HepG2 (cell line): Measurements from ENCODE around the gene XPO1. TPM values are rescaled to one million over a fixed set of nuclear protein-coding genes. Genes with fewer than 3 reads are reported as not detected.

Experiments
- ATF5 ChIP-seq: sonication (generic); formaldehyde crosslinking; IDR thresholded peaks from 2 replicates; pipeline ENCODE4 v1.4.0; 2020; ENCODE audit warnings: mild to moderate bottlenecking, low read depth, missing genetic modification reagents
- ELF3 ChIP-seq: IDR thresholded peaks from 2 replicates; pipeline ENCODE4 v1.6.1; 2016; ENCODE audit warnings: missing genetic modification reagents, missing compliant biosample characterization
- HNF4A ChIP-seq: sonication (generic); formaldehyde crosslinking; IDR thresholded peaks from 2 replicates; pipeline ENCODE4 v1.4.0; 2020; ENCODE audit warnings: missing genetic modification reagents
- KDM1A ChIP-seq: IDR thresholded peaks from 2 replicates; pipeline ENCODE4 v1.6.1; 2016; ENCODE audit warnings: missing compliant biosample characterization
- MLLT10 ChIP-seq: sonication (generic); formaldehyde crosslinking; IDR thresholded peaks from 2 replicates; pipeline ENCODE4 v1.4.0; 2020; ENCODE audit warnings: missing genetic modification reagents
- MXD1 ChIP-seq: sonication (generic); formaldehyde crosslinking; IDR thresholded peaks from 2 replicates; pipeline ENCODE4 v1.4.0; 2020; ENCODE audit warnings: mild to moderate bottlenecking, missing genetic modification reagents
- NFIB ChIP-seq: sonication (generic); formaldehyde crosslinking; IDR thresholded peaks from 2 replicates; pipeline ENCODE4 v1.9.0; 2021; ENCODE audit warnings: missing genetic modification reagents, mild to moderate bottlenecking, borderline replicate concordance
- PBX3 ChIP-seq: sonication (generic); formaldehyde crosslinking; IDR thresholded peaks from 2 replicates; pipeline ENCODE4 v1.8.1; 2023; ENCODE audit warnings: missing genetic modification reagents, inconsistent platforms, borderline replicate concordance
- SATB2 ChIP-seq: sonication (generic); formaldehyde crosslinking; IDR thresholded peaks from 2 replicates; pipeline ENCODE4 v1.5.0; 2020; ENCODE audit warnings: missing genetic modification reagents
- SMARCE1 ChIP-seq: fragments of 450-650 bp; IDR thresholded peaks from 2 replicates; pipeline ENCODE4 v1.6.1; 2017; ENCODE audit warnings: borderline replicate concordance
- THAP9 ChIP-seq: sonication (generic); formaldehyde crosslinking; IDR thresholded peaks from 2 replicates; pipeline ENCODE4; 2020; ENCODE audit warnings: missing genetic modification reagents, mild to moderate bottlenecking, borderline replicate concordance
- ZBTB33 ChIP-seq: sonication (generic); formaldehyde crosslinking; IDR thresholded peaks from 2 replicates; pipeline ENCODE4 v1.4.0; 2020; ENCODE audit warnings: missing genetic modification reagents
- ZFP37 ChIP-seq: sonication (generic); formaldehyde crosslinking; IDR thresholded peaks from 2 replicates; pipeline ENCODE4 v1.4.0; 2020; ENCODE audit warnings: missing genetic modification reagents, borderline replicate concordance
- ZHX1 ChIP-seq: sonication (generic); formaldehyde crosslinking; IDR thresholded peaks from 2 replicates; pipeline ENCODE4 v1.8.1; 2022; ENCODE audit warnings: low read depth, mild to moderate bottlenecking, missing genetic modification reagents
- ZNF20 ChIP-seq: sonication (generic); formaldehyde crosslinking; IDR thresholded peaks from 2 replicates; pipeline ENCODE4 v1.4.0; 2020; ENCODE audit warnings: mild to moderate bottlenecking, moderate library complexity, missing genetic modification reagents
- ZNF263 ChIP-seq: sonication (generic); formaldehyde crosslinking; IDR thresholded peaks from 2 replicates; pipeline ENCODE4 v1.4.0; 2020; ENCODE audit warnings: missing genetic modification reagents
- ZNF44 ChIP-seq: sonication (generic); formaldehyde crosslinking; IDR thresholded peaks from 2 replicates; pipeline ENCODE4 v1.5.1; 2020; ENCODE audit warnings: mild to moderate bottlenecking, missing genetic modification reagents
- ZNF530 ChIP-seq: sonication (generic); formaldehyde crosslinking; IDR thresholded peaks from 2 replicates; pipeline ENCODE4 v1.5.0; 2020; ENCODE audit warnings: low read depth, mild to moderate bottlenecking, missing genetic modification reagents
- ZNF570 ChIP-seq: sonication (generic); formaldehyde crosslinking; IDR thresholded peaks from 2 replicates; pipeline ENCODE4 v1.4.0; 2020; ENCODE audit warnings: mild to moderate bottlenecking, missing genetic modification reagents, borderline replicate concordance
- polyA plus RNA-seq, 8 experiments: library from polyadenylated mRNA; depleted of rRNA in 3 of 8; stranded (reverse) in 7 of 8; unstranded in 1 of 8; fragments of >200 nt; fragmentation: Illumina TruSeq in 4 of 8; extraction: Trizol in 4 of 8; gene quantifications; 2 replicates each; pipeline versions ENCODE4 v1.2.1 to v1.2.3, GENCODE V29; 2011 to 2016; ENCODE audit warnings: low read depth in 4 of 8, missing spikeins in 1 of 8, mixed read lengths in 1 of 8; ENCODE audit not compliant: insufficient read depth in 1 of 8
- total RNA-seq, 5 experiments: library from RNA; depleted of rRNA; stranded (reverse); fragments of >200 nt; fragmentation: Illumina TruSeq; extraction: Trizol; gene quantifications; 2 replicates each; pipeline ENCODE4 v1.2.3, GENCODE V29; 2016; ENCODE audit warnings: low read depth in 1 of 5

XPO1 gene
- total and polyA plus RNA-seq, 2 of the 13 experiments (the other 11 are each of a cell fraction or from before 2014, with no cell fraction given), result 67.4 to 212 TPM

GRCh38 chr2:61536572-61537276 is 1.4 kb downstream of the XPO1 start (continued):
- no peak; the same call in 1 of the 2 replicates for TF ChIP-seq ZBTB33
- no peak for TF ChIP-seq KDM1A (CRISPR knock-in tag)
- TF ChIP-seq ZNF530 (CRISPR knock-in tag), result no peak
- TF ChIP-seq ZFP37 (CRISPR knock-in tag), result 0 out of 2 replicates have a peak, but pooled peaks have one; percentile 39
- TF ChIP-seq ZHX1 (CRISPR knock-in tag), result no peak
- peak; percentile 82 for TF ChIP-seq ELF3 (CRISPR knock-in tag)
- TF ChIP-seq ZNF44 (CRISPR knock-in tag), result peak; percentile 91
- TF ChIP-seq ATF5, result no peak
- TF ChIP-seq MXD1 (CRISPR knock-in tag), result no peak; the same call in 1 of the 2 replicates
- no peak for TF ChIP-seq NFIB (CRISPR knock-in tag)
- 0 out of 2 replicates have a peak, but pooled peaks have one; percentile 29 for TF ChIP-seq HNF4A (CRISPR knock-in tag)
- no peak for TF ChIP-seq SMARCE1
- no peak for TF ChIP-seq PBX3
- TF ChIP-seq ZNF570, result 0 out of 2 replicates have a peak, but pooled peaks have one; percentile 72
- TF ChIP-seq SATB2 (CRISPR knock-in tag), result no peak
- TF ChIP-seq ZNF263 (CRISPR knock-in tag), result peak; percentile 47; the same call in 1 of the 2 replicates
- no peak for TF ChIP-seq ZNF20 (CRISPR knock-in tag)
- TF ChIP-seq THAP9 (CRISPR knock-in tag), result peak; percentile 61; the same call in 1 of the 2 replicates
- no peak for TF ChIP-seq MLLT10
